Measurements from ENCODE around the gene PRDM5.

GRCh38 chr4:120821029-120821428 lies 101.5 kb downstream of the PRDM5 start:
- TF ChIP-seq CTCF (IDR thresholded peaks at IDR 0.05) (no peak), POLR2A (IDR thresholded peaks at IDR 0.05) (no peak), EP300 (IDR thresholded peaks at IDR 0.05) (no peak)
